Fibroblast of villous mesenchyme (primary cell): ENCODE results near the gene KIAA1217. TPM values are rescaled to one million over a fixed set of nuclear protein-coding genes. Genes with fewer than 3 reads are reported as not detected.

Experiments
- DNase-seq: peaks from one replicate; pipeline ENCODE4 v3.0.0-alpha.2; 2010; ENCODE audit warnings: low read depth
- H3K4me3 ChIP-seq: 2 replicates; pipeline ENCODE4 v1.5.1; 2011; ENCODE audit warnings: low read depth, mild to moderate bottlenecking, low read length
- total RNA-seq: library from RNA; depleted of rRNA; stranded (reverse); fragments of >200 nt; gene quantifications from 2 replicates; pipeline ENCODE4 v1.2.3, GENCODE V29; 2012
- TF ChIP-seq, protein P1 (sequence below): IDR thresholded peaks from 2 replicates; pipeline ENCODE4 v1.5.1; 2012; ENCODE audit warnings: low read depth, mild to moderate bottlenecking, low read length; ENCODE audit not compliant: insufficient read depth

KIAA1217 gene
- total RNA-seq, 1 donor, result 0.86 TPM

DNA sequence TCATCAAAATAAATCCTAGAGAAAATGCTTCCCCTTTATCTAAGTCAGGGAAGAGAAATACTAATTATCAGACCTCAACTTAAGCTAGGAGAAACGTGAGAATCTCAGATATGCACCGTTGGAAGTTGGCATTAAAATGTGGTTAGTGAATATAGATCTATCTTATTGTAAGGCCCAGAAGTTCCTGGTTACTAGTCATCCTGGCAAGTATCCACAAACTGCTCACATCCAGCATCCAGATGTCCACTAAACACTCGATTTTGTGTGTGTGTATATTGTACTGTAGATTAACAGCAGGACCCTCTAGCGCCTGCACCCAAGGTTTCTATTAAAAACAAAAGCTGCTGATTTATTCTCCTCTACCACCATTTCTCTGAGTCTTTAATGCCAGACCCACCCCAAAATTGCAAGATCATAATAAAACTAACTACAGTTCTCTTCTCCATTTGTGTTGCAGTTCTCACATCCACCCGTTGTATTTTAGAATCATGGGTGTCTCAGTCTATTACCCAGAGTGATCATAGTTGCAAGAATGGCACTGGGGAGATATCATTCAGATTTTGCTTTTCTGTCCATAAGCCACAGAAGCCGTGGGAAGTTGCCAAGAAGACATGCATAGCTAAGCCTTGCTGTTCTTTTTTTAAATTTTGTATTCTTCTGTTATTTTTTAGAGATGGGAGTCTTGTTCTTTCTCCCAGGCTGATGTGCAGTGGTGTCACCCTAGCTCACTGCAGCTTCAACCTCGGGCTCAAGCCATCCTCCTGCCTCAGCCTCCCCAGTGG, 165.4 kb downstream of the KIAA1217 start:
- TF ChIP-seq, protein P1, sequence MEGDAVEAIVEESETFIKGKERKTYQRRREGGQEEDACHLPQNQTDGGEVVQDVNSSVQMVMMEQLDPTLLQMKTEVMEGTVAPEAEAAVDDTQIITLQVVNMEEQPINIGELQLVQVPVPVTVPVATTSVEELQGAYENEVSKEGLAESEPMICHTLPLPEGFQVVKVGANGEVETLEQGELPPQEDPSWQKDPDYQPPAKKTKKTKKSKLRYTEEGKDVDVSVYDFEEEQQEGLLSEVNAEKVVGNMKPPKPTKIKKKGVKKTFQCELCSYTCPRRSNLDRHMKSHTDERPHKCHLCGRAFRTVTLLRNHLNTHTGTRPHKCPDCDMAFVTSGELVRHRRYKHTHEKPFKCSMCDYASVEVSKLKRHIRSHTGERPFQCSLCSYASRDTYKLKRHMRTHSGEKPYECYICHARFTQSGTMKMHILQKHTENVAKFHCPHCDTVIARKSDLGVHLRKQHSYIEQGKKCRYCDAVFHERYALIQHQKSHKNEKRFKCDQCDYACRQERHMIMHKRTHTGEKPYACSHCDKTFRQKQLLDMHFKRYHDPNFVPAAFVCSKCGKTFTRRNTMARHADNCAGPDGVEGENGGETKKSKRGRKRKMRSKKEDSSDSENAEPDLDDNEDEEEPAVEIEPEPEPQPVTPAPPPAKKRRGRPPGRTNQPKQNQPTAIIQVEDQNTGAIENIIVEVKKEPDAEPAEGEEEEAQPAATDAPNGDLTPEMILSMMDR, result no peak
- no peak overlapping the region for H3K4me3 ChIP-seq
- DNase-seq, result no peak

DNA sequence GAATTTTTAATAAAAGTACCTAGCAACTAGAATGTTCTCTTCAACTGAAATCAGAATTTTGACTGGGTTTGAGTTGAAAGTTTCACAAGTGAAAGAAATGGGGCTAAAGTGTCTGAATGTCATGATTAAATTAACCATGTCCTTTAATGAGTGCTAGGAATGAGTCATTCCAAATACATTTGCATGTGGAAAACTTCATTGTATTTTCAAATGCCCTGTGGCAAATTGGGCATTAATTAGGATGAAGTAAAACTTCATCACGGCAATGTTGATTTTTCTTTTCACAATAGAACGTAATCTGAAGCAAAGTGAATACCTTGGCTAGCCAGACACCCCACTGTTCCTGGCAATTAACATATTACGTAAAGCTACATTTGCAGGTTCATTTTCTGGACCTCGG, 166.6 kb downstream of the KIAA1217 start:
- TF ChIP-seq, protein P1, result no peak
- H3K4me3 ChIP-seq, result no peak overlapping the region
- DNase-seq, result no peak

DNA sequence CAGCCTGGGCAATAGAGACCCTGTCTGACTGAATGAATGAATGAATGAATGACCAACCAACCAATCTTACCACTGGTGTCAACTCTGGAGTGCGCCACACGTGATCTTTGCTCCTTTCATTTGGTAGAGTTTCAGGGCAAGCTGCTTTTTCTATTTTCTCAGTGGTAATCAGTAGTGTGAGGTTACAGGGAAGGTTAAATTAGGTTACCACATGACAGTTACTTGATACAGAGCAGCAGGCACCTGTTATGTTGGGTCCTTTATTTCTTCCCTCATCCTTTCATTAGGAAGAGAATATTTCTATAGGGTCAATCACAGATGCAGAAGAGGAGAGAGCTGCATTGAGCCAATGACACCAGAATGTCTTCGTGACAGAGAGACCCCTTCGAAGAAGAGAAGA, 167.8 kb downstream of the KIAA1217 start:
- DNase-seq, result no peak
- H3K4me3 ChIP-seq, result no peak overlapping the region
- TF ChIP-seq, protein P1, result no peak

DNA sequence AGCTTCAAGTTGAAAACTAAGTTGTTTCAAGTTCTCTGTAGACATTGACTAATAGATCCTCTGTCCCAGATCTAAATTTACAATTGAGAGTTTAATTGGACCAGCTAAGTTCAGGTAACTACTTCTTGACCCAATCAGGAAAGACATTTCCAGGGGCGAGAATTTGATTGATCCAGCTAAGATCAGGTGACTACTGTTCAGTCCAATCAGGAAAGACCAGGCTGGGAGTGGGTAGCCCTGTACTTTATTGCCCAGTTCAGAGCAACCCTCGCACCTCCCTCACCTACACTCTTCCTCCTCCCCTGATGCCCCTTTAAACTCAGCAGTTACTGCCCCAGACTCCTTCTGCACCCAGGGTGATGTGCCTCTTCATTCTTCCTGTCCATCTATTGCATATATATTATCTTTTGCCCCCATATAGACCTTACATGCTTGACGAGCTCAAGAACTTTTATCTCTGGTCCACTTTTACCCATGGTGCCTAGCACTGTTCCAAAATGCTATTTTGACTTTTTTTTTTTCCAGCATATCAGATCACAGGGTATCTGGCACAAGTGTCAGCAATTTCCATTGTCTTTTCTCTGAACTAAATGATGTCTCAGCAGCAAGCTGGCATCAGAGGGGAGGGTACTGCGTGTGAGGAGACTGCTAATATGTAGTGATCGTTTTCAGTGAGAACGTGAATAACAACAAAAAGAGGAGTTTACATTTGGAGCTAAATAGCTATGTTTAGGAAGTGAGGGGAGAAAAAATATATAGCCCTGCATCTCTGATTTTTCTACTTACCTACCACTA, 169.4 kb downstream of the KIAA1217 start:
- TF ChIP-seq, protein P1, result no peak
- no peak for DNase-seq
- no peak overlapping the region for H3K4me3 ChIP-seq

DNA sequence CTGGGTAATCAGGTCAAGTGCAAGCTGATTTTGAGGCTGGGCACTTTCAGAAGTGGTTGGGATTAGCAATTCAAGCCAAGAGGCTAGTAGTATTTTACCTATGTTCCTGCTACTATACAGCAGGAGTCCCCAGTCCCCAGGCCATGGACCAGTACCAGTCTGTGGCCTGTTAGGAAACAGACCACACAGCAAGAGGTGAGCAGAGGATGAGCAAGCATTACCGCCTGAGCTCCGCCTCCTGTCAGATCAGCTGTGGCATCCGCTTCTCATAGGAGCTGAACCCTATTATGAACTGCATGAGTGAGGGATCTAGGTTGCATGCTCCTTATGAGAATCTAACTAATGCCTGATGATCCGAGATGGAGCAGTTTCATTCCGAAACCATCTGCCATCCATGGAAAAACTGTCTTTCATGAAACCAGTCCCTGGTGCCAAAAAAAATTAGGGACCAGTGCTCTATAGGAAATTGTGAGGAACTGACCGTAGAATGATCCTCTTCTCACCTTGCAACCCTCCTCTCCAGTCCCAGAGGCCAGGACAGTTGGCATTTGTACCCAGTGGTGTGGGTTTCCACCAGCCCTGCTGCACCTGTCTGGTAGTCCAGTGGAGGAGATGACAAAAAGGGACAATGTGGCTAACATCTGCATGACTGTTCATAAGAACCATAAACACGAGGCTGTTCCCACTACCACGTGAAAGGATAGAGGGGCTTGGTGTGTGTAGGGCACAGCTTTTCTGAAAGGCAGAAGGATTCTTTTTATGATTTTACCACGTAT, 172.5 kb downstream of the KIAA1217 start:
- TF ChIP-seq, protein P1, result no peak
- DNase-seq, result no peak
- no peak overlapping the region for H3K4me3 ChIP-seq

DNA sequence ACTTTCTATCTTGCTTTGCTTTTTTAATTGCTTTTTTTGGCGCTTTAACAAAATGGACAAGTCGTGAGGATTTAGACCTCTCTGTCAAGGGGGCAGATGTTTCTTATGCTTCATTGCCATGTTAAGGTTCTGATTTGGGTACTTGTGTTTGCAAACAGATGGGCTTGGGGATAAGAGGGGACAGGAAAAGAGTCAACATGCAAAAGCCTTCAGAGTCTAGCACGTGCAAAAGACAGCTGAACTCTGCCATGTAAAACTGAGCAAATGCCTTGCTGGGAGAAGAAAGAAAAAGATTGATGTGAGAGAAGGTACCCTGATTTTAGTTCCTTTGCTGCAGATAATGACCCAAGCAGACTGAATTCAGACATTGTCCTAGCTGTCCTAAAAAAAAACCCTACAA, 173.1 kb downstream of the KIAA1217 start:
- TF ChIP-seq, protein P1, result no peak
- no peak overlapping the region for H3K4me3 ChIP-seq
- DNase-seq, result no peak
